OCI-LY7 (cell line): Measurements from ENCODE around the gene HCAR1.

Experiments
- EZH2phosphoT487 ChIP-seq: fragments of 200-600 bp; sonication (generic); IDR thresholded peaks from 2 replicates; pipeline ENCODE4 v1.6.1; 2018; ENCODE audit warnings: low read depth, borderline replicate concordance, mild to moderate bottlenecking, mixed run types, antibody characterized with exemption, low read length, moderate library complexity, mixed read lengths
- TF ChIP-seq, protein P1 (sequence below): fragments of 200-600 bp; sonication (generic); conservative IDR thresholded peaks from 2 replicates; pipeline ENCODE4 v1.5.1; 2014; ENCODE audit warnings: mild to moderate bottlenecking, antibody characterized with exemption, low read length, moderate library complexity, mixed read lengths

DNA sequence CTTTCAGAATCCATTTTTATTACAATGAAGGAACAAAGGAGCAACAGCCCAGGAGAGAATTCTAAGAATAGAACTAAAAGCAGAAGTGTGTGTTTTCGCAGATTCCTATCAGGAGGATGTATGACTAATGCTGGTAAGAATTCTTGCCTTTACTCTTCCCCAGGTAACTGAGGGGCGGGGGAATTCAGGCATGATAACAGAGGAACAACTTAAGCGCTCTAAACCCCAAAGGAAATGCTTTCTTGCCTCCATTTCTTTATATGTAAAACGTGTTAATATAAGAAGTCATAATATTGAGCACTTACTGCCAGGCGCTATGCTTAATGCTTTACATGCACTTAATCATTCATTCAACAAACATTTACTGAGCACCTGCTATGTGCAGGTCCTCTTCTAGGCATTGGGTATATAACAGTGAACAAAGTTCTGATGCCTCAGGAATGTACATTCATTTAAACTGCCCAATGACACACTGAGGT, 4.5 kb downstream of the HCAR1 start:
- TF ChIP-seq, protein P1, sequence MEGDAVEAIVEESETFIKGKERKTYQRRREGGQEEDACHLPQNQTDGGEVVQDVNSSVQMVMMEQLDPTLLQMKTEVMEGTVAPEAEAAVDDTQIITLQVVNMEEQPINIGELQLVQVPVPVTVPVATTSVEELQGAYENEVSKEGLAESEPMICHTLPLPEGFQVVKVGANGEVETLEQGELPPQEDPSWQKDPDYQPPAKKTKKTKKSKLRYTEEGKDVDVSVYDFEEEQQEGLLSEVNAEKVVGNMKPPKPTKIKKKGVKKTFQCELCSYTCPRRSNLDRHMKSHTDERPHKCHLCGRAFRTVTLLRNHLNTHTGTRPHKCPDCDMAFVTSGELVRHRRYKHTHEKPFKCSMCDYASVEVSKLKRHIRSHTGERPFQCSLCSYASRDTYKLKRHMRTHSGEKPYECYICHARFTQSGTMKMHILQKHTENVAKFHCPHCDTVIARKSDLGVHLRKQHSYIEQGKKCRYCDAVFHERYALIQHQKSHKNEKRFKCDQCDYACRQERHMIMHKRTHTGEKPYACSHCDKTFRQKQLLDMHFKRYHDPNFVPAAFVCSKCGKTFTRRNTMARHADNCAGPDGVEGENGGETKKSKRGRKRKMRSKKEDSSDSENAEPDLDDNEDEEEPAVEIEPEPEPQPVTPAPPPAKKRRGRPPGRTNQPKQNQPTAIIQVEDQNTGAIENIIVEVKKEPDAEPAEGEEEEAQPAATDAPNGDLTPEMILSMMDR, result no peak
- TF ChIP-seq EZH2phosphoT487, result no peak
